MM.1S (cell line): Measurements from ENCODE around the gene FMNL1.
A peak's percentile ranks its signal among the peaks of the same experiment; 100 is the strongest.

Experiments
- DNase-seq: peaks from one replicate; pipeline ENCODE4 v3.0.0-alpha.2; 2015
- H2AFZ ChIP-seq: fragments of 300-600 bp; sonication (generic); 2 replicates; pipeline ENCODE4 v1.6.0; 2016; ENCODE audit warnings: antibody characterized with exemption, low read length
- H3F3A ChIP-seq: fragments of 300-600 bp; sonication (generic); 2 replicates; pipeline ENCODE4 v1.6.1; 2016; ENCODE audit warnings: mild to moderate bottlenecking, antibody characterized with exemption, low read length, moderate library complexity, mixed read lengths; ENCODE audit not compliant: insufficient read depth
- H3K27ac ChIP-seq: fragments of 300-600 bp; sonication (generic); 2 replicates; pipeline ENCODE4 v1.5.1; 2016; ENCODE audit warnings: mild to moderate bottlenecking, low read length
- H3K27me3 ChIP-seq: fragments of 300-600 bp; sonication (generic); replicated peaks from 2 replicates; pipeline ENCODE4 v1.6.0; 2016; ENCODE audit warnings: low read length; ENCODE audit not compliant: insufficient read depth
- H3K36me3 ChIP-seq: fragments of 300-600 bp; sonication (generic); replicated peaks from 2 replicates; pipeline ENCODE4 v1.6.1; 2016; ENCODE audit warnings: mild to moderate bottlenecking, low read length, mixed read lengths; ENCODE audit not compliant: insufficient read depth
- H3K4me1 ChIP-seq: fragments of 300-600 bp; sonication (generic); 2 replicates; pipeline ENCODE4 v1.6.1; 2016; ENCODE audit warnings: low read length, mixed read lengths
- H3K4me2 ChIP-seq: fragments of 300-600 bp; sonication (generic); 2 replicates; pipeline ENCODE4 v1.6.0; 2016; ENCODE audit warnings: low read depth, low read length
- H3K4me3 ChIP-seq: fragments of 300-600 bp; sonication (generic); 2 replicates; pipeline ENCODE4 v1.5.1; 2016; ENCODE audit warnings: low read length, mixed read lengths
- H3K79me2 ChIP-seq: fragments of 300-600 bp; sonication (generic); 2 replicates; pipeline ENCODE4 v1.6.1; 2016; ENCODE audit warnings: mixed run types, low read length, mixed read lengths
- H3K9ac ChIP-seq: fragments of 300-600 bp; sonication (generic); 2 replicates; pipeline ENCODE4 v1.6.1; 2016; ENCODE audit warnings: low read length, mixed read lengths
- H3K9me2 ChIP-seq: fragments of 300-600 bp; sonication (generic); replicated peaks from 2 replicates; pipeline ENCODE4 v1.6.1; 2016; ENCODE audit warnings: mild to moderate bottlenecking, low read length, mixed read lengths; ENCODE audit not compliant: insufficient read depth
- H3K9me3 ChIP-seq: fragments of 300-600 bp; sonication (generic); replicated peaks from 2 replicates; pipeline ENCODE4 v1.6.1; 2016; ENCODE audit warnings: mild to moderate bottlenecking, low read length, mixed read lengths; ENCODE audit not compliant: insufficient read depth
- H4K20me1 ChIP-seq: fragments of 300-600 bp; sonication (generic); 2 replicates; pipeline ENCODE4 v1.6.1; 2016; ENCODE audit warnings: mild to moderate bottlenecking, low read length, moderate library complexity, mixed read lengths; ENCODE audit not compliant: insufficient read depth
- EZH2 ChIP-seq: fragments of 300-600 bp; sonication (generic); optimal IDR thresholded peaks from 2 replicates; pipeline ENCODE3; 2017; ENCODE audit warnings: low read depth, mild to moderate bottlenecking, antibody characterized with exemption, low read length, mixed read lengths
- EZH2phosphoT487 ChIP-seq: fragments of 300-600 bp; sonication (generic); IDR thresholded peaks from 2 replicates; pipeline ENCODE4 v1.6.1; 2018; ENCODE audit warnings: antibody characterized with exemption, low read length
- TF ChIP-seq, protein P1 (sequence below): fragments of 300-600 bp; sonication (generic); IDR thresholded peaks from 2 replicates; pipeline ENCODE4 v1.5.1; 2016; ENCODE audit warnings: antibody characterized with exemption, low read length, mixed read lengths

Gene FMNL1

GRCh38 chr17:45234641-45235415, 13.1 kb downstream of the FMNL1 start:
- H3K9me3 ChIP-seq = no peaks in the 10 kb centered on the region
- no peaks in the 10 kb centered on the region for H4K20me1 ChIP-seq
- no peak overlapping the region for H3K4me3 ChIP-seq
- peaks cover 30% of the 10 kb centered on the region for H3K36me3 ChIP-seq
- no peak overlapping the region for H3K4me2 ChIP-seq
- H3K4me1 ChIP-seq = peaks cover 8% of the 10 kb centered on the region
- H3K9ac ChIP-seq = no peak overlapping the region
- peaks cover 15% of the 10 kb centered on the region for H3F3A ChIP-seq
- peak overlapping the region; percentile 1; the same call in 1 of the 2 replicates for H3K27ac ChIP-seq
- no peaks in the 10 kb centered on the region for H3K9me2 ChIP-seq
- no peaks in the 10 kb centered on the region for H3K27me3 ChIP-seq
- H2AFZ ChIP-seq = no peak overlapping the region
- H3K79me2 ChIP-seq = peaks cover 92% of the 10 kb centered on the region
- DNase-seq = no peak
- TF ChIP-seq, protein P1, sequence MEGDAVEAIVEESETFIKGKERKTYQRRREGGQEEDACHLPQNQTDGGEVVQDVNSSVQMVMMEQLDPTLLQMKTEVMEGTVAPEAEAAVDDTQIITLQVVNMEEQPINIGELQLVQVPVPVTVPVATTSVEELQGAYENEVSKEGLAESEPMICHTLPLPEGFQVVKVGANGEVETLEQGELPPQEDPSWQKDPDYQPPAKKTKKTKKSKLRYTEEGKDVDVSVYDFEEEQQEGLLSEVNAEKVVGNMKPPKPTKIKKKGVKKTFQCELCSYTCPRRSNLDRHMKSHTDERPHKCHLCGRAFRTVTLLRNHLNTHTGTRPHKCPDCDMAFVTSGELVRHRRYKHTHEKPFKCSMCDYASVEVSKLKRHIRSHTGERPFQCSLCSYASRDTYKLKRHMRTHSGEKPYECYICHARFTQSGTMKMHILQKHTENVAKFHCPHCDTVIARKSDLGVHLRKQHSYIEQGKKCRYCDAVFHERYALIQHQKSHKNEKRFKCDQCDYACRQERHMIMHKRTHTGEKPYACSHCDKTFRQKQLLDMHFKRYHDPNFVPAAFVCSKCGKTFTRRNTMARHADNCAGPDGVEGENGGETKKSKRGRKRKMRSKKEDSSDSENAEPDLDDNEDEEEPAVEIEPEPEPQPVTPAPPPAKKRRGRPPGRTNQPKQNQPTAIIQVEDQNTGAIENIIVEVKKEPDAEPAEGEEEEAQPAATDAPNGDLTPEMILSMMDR = peak; percentile 42
- TF ChIP-seq EZH2phosphoT487 (no peak), EZH2 (no peak)

DNA sequence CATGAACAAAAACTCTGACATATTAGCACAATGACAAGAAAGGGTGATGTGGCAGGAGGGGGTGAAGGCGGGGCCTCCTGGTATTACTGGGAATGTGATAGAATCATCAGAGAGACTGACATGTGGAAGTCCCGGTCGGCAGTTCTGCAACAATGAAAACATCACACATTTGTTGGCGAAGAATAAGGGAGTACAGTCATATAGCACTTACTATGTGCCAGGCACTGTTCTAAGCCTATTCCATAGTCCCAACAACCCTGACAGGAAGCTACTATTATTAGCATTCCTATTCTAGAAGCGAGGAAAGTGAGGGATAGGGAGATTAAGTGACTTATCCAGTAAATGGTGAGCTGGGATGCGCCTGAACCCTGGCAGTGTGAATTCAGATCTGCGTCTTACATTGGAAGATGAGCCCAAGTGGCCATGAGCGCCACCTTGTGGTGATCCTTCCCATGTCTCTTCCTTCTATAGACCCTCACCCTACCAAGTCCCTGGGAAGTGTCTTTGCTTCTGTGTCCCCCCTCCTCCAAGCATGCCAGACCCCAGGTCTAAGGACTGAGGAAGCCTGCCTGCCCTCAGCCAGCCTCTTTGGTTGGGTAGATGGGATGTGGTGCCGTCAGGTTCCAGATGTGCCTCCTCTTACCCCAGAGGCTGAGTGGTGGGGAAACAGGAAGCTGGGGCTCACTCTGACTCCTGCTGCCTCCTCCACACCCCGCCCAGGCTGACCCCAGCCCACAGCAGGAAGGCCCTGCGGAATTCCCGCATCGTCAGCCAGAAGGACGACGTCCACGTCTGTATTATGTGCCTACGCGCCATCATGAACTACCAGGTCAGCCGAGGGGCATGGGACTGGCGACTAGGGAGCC, 14.0 kb downstream of the FMNL1 start:
- DNase-seq = peak; percentile 70
- no peak overlapping the region for H2AFZ ChIP-seq
- H3K27ac ChIP-seq = peak overlapping the region; percentile 1; the same call in 1 of the 2 replicates
- H3K27me3 ChIP-seq = no peaks in the 10 kb centered on the region
- TF ChIP-seq, protein P1 = peak; percentile 84
- no peak for TF ChIP-seq EZH2phosphoT487
- TF ChIP-seq EZH2 = no peak
- no peaks in the 10 kb centered on the region for H4K20me1 ChIP-seq
- peaks cover 87% of the 10 kb centered on the region for H3K79me2 ChIP-seq
- peaks cover 5% of the 10 kb centered on the region; the same call in 1 of the 2 replicates for H3K4me1 ChIP-seq
- peaks cover 15% of the 10 kb centered on the region for H3F3A ChIP-seq
- H3K9ac ChIP-seq = no peak overlapping the region
- peaks cover 30% of the 10 kb centered on the region for H3K36me3 ChIP-seq
- no peaks in the 10 kb centered on the region for H3K9me3 ChIP-seq
- no peak overlapping the region for H3K4me2 ChIP-seq
- H3K4me3 ChIP-seq = no peak overlapping the region
- no peaks in the 10 kb centered on the region for H3K9me2 ChIP-seq

- Histone ChIP-seq H3K9ac (no peak overlapping the region), H3K27ac (no peak overlapping the region)
- no peak for DNase-seq
Measured at GRCh38 chr17:45236282-45236606, 14.6 kb downstream of the FMNL1 start.

More at GRCh38 chr17:45236282-45236606, 14.6 kb downstream of the FMNL1 start:
- no peaks in the 10 kb centered on the region for H3K9me3 ChIP-seq
- TF ChIP-seq EZH2 (no peak), EZH2phosphoT487 (no peak)
- TF ChIP-seq, protein P1 = no peak
- peaks cover 30% of the 10 kb centered on the region for H3K36me3 ChIP-seq
- 0 out of 2 replicates have a peak, but pooled peaks cover 2% of the 10 kb centered on the region for H4K20me1 ChIP-seq
- peaks cover 87% of the 10 kb centered on the region for H3K79me2 ChIP-seq
- no peak overlapping the region for H3K4me3 ChIP-seq
- H3K9me2 ChIP-seq = no peaks in the 10 kb centered on the region
- H3K4me1 ChIP-seq = peaks cover 5% of the 10 kb centered on the region; the same call in 1 of the 2 replicates
- H3K27me3 ChIP-seq = no peaks in the 10 kb centered on the region
- no peak overlapping the region for H3K4me2 ChIP-seq
- no peak overlapping the region for H2AFZ ChIP-seq
- peaks cover 15% of the 10 kb centered on the region for H3F3A ChIP-seq
